SK-N-SH treated with all-trans-retinoic acid at 6 μM for 48 hours (cell line): Measurements from ENCODE around the gene BRCA2.

Source experiments
- ATAC-seq: fragments of 200-7000 bp; cut with Tn5 transposase; 3 replicates; pipeline ENCODE4 v1.9.1; 2020; ENCODE audit warnings: mild to moderate bottlenecking, moderate library complexity
- ARNTL ChIP-seq: fragments of 450-650 bp; formaldehyde crosslinking; IDR thresholded peaks from 2 replicates; pipeline ENCODE4 v1.5.0; 2020; ENCODE audit warnings: low read depth, mild to moderate bottlenecking, moderate library complexity, borderline replicate concordance
- BACH2 ChIP-seq: fragments of 250-450 bp; sonication (Bioruptor Pico); IDR thresholded peaks from 2 replicates; pipeline ENCODE4 v1.9.0; 2021; ENCODE audit warnings: mild to moderate bottlenecking, borderline replicate concordance
- CREB5 ChIP-seq: fragments of 250-450 bp; sonication (Bioruptor Pico); IDR thresholded peaks from 2 replicates; pipeline ENCODE4 v1.5.1; 2020; ENCODE audit warnings: low read depth, mild to moderate bottlenecking, moderate library complexity
- CSDC2 ChIP-seq: fragments of 250-450 bp; sonication (Bioruptor Pico); IDR thresholded peaks from 2 replicates; pipeline ENCODE4 v1.5.0; 2020; ENCODE audit warnings: mild to moderate bottlenecking, moderate library complexity
- CSRNP3 ChIP-seq: fragments of 250-450 bp; sonication (Bioruptor Pico); IDR thresholded peaks from 2 replicates; pipeline ENCODE4 v1.5.1; 2021; ENCODE audit warnings: mild to moderate bottlenecking, moderate library complexity
- ESRRG ChIP-seq: fragments of 250-450 bp; sonication (Bioruptor Pico); IDR thresholded peaks from 2 replicates; pipeline ENCODE4 v1.6.1; 2021; ENCODE audit warnings: mild to moderate bottlenecking
- GLIS3 ChIP-seq: fragments of 250-450 bp; sonication (Bioruptor Pico); IDR thresholded peaks from 2 replicates; pipeline ENCODE4 v1.5.0; 2020; ENCODE audit warnings: mild to moderate bottlenecking, moderate library complexity
- ISL1 ChIP-seq: fragments of 250-450 bp; sonication (Bioruptor Pico); IDR thresholded peaks from 2 replicates; pipeline ENCODE4 v2.1.2; 2022; ENCODE audit warnings: mild to moderate bottlenecking, moderate library complexity
- OSR1 ChIP-seq: fragments of 250-450 bp; sonication (Bioruptor Pico); IDR thresholded peaks from 2 replicates; pipeline ENCODE4 v1.8.0; 2022; ENCODE audit warnings: moderate library complexity, mild to moderate bottlenecking, inconsistent platforms
- PATZ1 ChIP-seq: fragments of 250-450 bp; sonication (Bioruptor Pico); IDR thresholded peaks from 2 replicates; pipeline ENCODE4 v1.8.0; 2020; ENCODE audit warnings: mild to moderate bottlenecking, moderate library complexity, borderline replicate concordance
- POU6F1 ChIP-seq: fragments of 250-450 bp; sonication (Bioruptor Pico); IDR thresholded peaks from 2 replicates; pipeline ENCODE4 v1.8.0; 2021; ENCODE audit warnings: low read depth, mild to moderate bottlenecking, moderate library complexity, borderline replicate concordance
- RARB ChIP-seq: fragments of 250-450 bp; sonication (Bioruptor Pico); IDR thresholded peaks from 2 replicates; pipeline ENCODE4 v1.8.0; 2021; ENCODE audit warnings: mild to moderate bottlenecking, moderate library complexity
- SNAI2 ChIP-seq: fragments of 250-450 bp; sonication (Bioruptor Pico); IDR thresholded peaks from 2 replicates; pipeline ENCODE4 v1.5.0; 2020; ENCODE audit warnings: mild to moderate bottlenecking, moderate library complexity
- TCF4 ChIP-seq: fragments of 250-450 bp; sonication (Bioruptor Pico); IDR thresholded peaks from 2 replicates; pipeline ENCODE4 v1.8.0; 2021; ENCODE audit warnings: mild to moderate bottlenecking, moderate library complexity, borderline replicate concordance
- TOX ChIP-seq: fragments of 250-450 bp; sonication (Bioruptor Pico); IDR thresholded peaks from 2 replicates; pipeline ENCODE4 v1.8.0; 2021; ENCODE audit warnings: mild to moderate bottlenecking, moderate library complexity, borderline replicate concordance
- TSHZ2 ChIP-seq: fragments of 250-450 bp; sonication (Bioruptor Pico); IDR thresholded peaks from 2 replicates; pipeline ENCODE4 v1.5.0; 2020; ENCODE audit warnings: mild to moderate bottlenecking, moderate library complexity
- ZC3H10 ChIP-seq: fragments of 250-450 bp; sonication (Bioruptor Pico); IDR thresholded peaks from 2 replicates; pipeline ENCODE4 v1.5.1; 2021; ENCODE audit warnings: mild to moderate bottlenecking, moderate library complexity
- ZFP3 ChIP-seq: fragments of 250-450 bp; sonication (Bioruptor Pico); IDR thresholded peaks from 2 replicates; pipeline ENCODE4 v1.5.0; 2020; ENCODE audit warnings: mild to moderate bottlenecking, moderate library complexity
- ZFP30 ChIP-seq: fragments of 450-650 bp; formaldehyde crosslinking; IDR thresholded peaks from 2 replicates; pipeline ENCODE4 v1.5.0; 2022; ENCODE audit warnings: mild to moderate bottlenecking, moderate library complexity
- ZNF565 ChIP-seq: fragments of 450-650 bp; formaldehyde crosslinking; conservative IDR thresholded peaks from 2 replicates; pipeline ENCODE4 v1.5.0; 2020; ENCODE audit warnings: low read depth, mild to moderate bottlenecking, moderate library complexity
- ZNF70 ChIP-seq: fragments of 450-650 bp; formaldehyde crosslinking; IDR thresholded peaks from 2 replicates; pipeline ENCODE4 v1.5.0; 2020; ENCODE audit warnings: mild to moderate bottlenecking, moderate library complexity
- ZNF8 ChIP-seq: fragments of 450-650 bp; formaldehyde crosslinking; IDR thresholded peaks from 2 replicates; pipeline ENCODE4 v1.5.0; 2020; ENCODE audit warnings: mild to moderate bottlenecking, moderate library complexity

BRCA2 gene

GRCh38 chr13:32300406-32300805 lies 14.9 kb upstream of the BRCA2 start (continued):
- TF ChIP-seq CSRNP3 (CRISPR knock-in tag) (no peak), ZFP3 (no peak), ISL1 (CRISPR knock-in tag) (no peak), OSR1 (CRISPR knock-in tag) (no peak), SNAI2 (CRISPR knock-in tag) (no peak), CREB5 (CRISPR knock-in tag) (no peak), GLIS3 (CRISPR knock-in tag) (no peak), ZNF565 (CRISPR knock-in tag) (no peak)

GRCh38 chr13:32300920-32301319 lies 14.4 kb upstream of the BRCA2 start:
- ATAC-seq = no peak
- TF ChIP-seq SNAI2 (CRISPR knock-in tag) (no peak), TOX (no peak), CSDC2 (CRISPR knock-in tag) (no peak), ZC3H10 (CRISPR knock-in tag) (no peak), BACH2 (CRISPR knock-in tag) (no peak), RARB (CRISPR knock-in tag) (no peak), POU6F1 (no peak), ZNF8 (no peak), GLIS3 (CRISPR knock-in tag) (no peak), OSR1 (CRISPR knock-in tag) (no peak), ZFP3 (no peak), TCF4 (CRISPR knock-in tag) (no peak), CSRNP3 (CRISPR knock-in tag) (no peak), ZNF70 (CRISPR knock-in tag) (no peak), ZFP30 (no peak), ISL1 (CRISPR knock-in tag) (no peak), TSHZ2 (no peak), ZNF565 (CRISPR knock-in tag) (no peak), PATZ1 (CRISPR knock-in tag) (no peak), ESRRG (no peak)

GRCh38 chr13:32302461-32302860 lies 12.8 kb upstream of the BRCA2 start:
- no peak for TF ChIP-seq CSRNP3 (CRISPR knock-in tag)
- no peak for TF ChIP-seq ZFP3
- TF ChIP-seq ZNF8 = no peak
- no peak for TF ChIP-seq TCF4 (CRISPR knock-in tag)
- TF ChIP-seq CSDC2 (CRISPR knock-in tag) = no peak
- no peak for TF ChIP-seq TOX
- TF ChIP-seq ZFP30 = no peak
- TF ChIP-seq ARNTL (CRISPR knock-in tag) = no peak
- no peak for ATAC-seq
